ENCODE measurements around the gene CNTN2. TPM values are rescaled to one million over a fixed set of nuclear protein-coding genes. Genes with fewer than 3 reads are reported as not detected.

The CNTN2 gene
- not detected in 3 replicates for total RNA-seq
- long read RNA-seq, result 0 reads

GRCh38 chr1:205042911-205043806, at the start of gene CNTN2:
Gene CNTN2, plus strand, starts transcription at chr1:205043212. Its CDS starts 9,974 bp downstream, at chr1:205053186.
- Mint-ChIP-seq H3K9me3 (ENCODE audit: low read depth) (no peaks in the 10 kb centered on the region), H3K36me3 (ENCODE audit: low read depth) (no peaks in the 10 kb centered on the region), H3K27ac (ENCODE audit: unreplicated experiment) (no peak within 1 kb of the TSS), H3K4me1 (ENCODE audit: low read depth) (no peaks in the 10 kb centered on the region), H3K27me3 (ENCODE audit: low read depth) (peaks cover 73% of the 10 kb centered on the region), H3K4me3 (ENCODE audit: unreplicated experiment) (no peak within 1 kb of the TSS)
- TF ChIP-seq, protein P1, sequence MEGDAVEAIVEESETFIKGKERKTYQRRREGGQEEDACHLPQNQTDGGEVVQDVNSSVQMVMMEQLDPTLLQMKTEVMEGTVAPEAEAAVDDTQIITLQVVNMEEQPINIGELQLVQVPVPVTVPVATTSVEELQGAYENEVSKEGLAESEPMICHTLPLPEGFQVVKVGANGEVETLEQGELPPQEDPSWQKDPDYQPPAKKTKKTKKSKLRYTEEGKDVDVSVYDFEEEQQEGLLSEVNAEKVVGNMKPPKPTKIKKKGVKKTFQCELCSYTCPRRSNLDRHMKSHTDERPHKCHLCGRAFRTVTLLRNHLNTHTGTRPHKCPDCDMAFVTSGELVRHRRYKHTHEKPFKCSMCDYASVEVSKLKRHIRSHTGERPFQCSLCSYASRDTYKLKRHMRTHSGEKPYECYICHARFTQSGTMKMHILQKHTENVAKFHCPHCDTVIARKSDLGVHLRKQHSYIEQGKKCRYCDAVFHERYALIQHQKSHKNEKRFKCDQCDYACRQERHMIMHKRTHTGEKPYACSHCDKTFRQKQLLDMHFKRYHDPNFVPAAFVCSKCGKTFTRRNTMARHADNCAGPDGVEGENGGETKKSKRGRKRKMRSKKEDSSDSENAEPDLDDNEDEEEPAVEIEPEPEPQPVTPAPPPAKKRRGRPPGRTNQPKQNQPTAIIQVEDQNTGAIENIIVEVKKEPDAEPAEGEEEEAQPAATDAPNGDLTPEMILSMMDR (IDR thresholded peaks at IDR 0.05), result no peak
- no peak for DNase-seq (ENCODE audit: low spot score)

- Mint-ChIP-seq H3K27me3 (ENCODE audit: low read depth) (peaks cover 10% of the 10 kb centered on the region), H3K27ac (ENCODE audit: unreplicated experiment) (no peak overlapping the region), H3K9me3 (ENCODE audit: low read depth) (no peaks in the 10 kb centered on the region), H3K4me1 (ENCODE audit: low read depth) (peaks cover 27% of the 10 kb centered on the region), H3K4me3 (ENCODE audit: unreplicated experiment) (no peak overlapping the region), H3K36me3 (ENCODE audit: low read depth) (no peaks in the 10 kb centered on the region)
- DNase-seq (ENCODE audit: low spot score), result no peak
- TF ChIP-seq, protein P1 (IDR thresholded peaks at IDR 0.05), result no peak
Measured at GRCh38 chr1:204994086-204994862, 48.7 kb upstream of the CNTN2 start.

DNA sequence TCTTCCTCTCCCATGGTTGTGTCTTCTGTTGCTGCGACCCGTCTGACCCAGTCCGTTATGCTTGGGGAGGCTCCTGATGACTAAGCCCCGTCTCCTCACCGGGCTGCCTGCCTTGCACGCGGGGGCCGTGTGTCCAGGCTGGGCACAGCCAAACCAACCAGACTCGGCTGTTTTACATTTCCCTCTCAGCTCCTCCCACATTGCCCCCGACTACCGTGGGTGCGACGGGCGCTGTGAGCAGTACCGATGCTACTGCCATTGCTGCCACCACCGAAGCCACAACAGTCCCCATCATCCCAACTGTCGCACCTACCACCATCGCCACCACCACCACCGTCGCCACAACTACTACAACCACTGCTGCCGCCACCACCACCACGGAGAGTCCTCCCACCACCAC, 46.0 kb upstream of the CNTN2 start:
- no peaks in the 10 kb centered on the region for H3K9me3 Mint-ChIP-seq (ENCODE audit: low read depth)
- H3K27ac Mint-ChIP-seq (ENCODE audit: unreplicated experiment), result no peak overlapping the region
- H3K4me1 Mint-ChIP-seq (ENCODE audit: low read depth), result peaks cover 16% of the 10 kb centered on the region
- TF ChIP-seq, protein P1 (IDR thresholded peaks at IDR 0.05), result no peak
- no peak for DNase-seq (ENCODE audit: low spot score)
- H3K27me3 Mint-ChIP-seq (ENCODE audit: low read depth), result peaks cover 1% of the 10 kb centered on the region
- H3K36me3 Mint-ChIP-seq (ENCODE audit: low read depth), result no peaks in the 10 kb centered on the region
- no peak overlapping the region for H3K4me3 Mint-ChIP-seq (ENCODE audit: unreplicated experiment)

DNA sequence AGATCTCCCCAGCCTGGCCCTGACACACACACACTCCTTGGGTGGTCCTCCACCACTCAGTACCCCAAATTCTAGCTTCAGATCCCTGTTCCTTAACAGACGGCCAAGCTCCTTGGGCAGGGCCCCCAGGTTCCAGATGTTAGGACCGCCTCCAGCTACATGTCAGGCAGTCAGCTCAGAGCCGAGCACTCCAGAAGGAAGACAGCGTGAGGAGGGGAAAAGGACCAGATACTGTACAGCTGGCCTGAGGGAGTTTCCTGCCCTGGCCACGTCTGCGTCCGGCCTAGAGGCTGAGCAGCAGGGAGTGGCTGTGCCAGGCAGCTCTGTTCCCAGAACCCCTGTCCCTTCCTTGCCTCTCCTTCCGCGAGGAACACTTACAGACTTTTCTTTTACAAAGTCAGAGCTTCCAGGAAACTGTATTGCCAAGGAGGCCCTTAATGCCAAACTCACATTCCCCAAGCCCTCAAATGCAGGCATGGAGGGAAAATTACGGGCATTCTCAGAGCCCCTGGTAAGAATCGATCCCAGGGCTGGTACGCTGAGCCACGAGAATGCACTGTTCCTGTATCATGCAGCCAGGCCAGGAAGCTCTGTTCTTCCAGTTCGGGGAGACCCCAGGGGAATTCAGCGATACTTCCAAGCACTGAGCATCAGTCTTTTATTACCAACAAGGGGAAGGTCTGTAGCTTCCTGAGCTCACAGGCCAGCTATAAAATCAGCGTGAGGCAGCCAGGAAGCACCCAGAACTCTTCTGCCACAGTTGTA, 45.2 kb upstream of the CNTN2 start:
- Mint-ChIP-seq H3K27me3 (ENCODE audit: low read depth) (peaks cover 3% of the 10 kb centered on the region), H3K27ac (ENCODE audit: unreplicated experiment) (no peak overlapping the region)
- TF ChIP-seq, protein P1 (IDR thresholded peaks at IDR 0.05), result no peak

DNA sequence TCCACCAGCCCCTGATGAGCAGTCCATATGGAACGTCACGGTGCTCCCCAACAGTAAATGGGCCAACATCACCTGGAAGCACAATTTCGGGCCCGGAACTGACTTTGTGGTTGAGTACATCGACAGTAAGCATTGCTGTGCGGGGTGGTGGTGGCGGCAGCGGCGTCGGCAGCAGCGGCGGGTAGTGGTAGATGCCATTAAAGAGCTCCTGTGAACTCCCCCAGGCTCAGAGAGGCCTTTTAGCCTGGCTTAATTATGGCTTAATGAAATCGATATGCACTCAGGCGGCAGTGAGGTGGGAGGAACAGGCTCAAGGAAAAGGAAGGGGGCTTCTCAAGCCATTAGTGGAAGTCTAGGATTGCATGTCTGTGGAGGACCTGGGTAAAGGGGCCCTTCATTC, 41.9 kb upstream of the CNTN2 start:
- Mint-ChIP-seq H3K4me3 (ENCODE audit: unreplicated experiment) (no peak overlapping the region), H3K36me3 (ENCODE audit: low read depth) (no peaks in the 10 kb centered on the region), H3K9me3 (ENCODE audit: low read depth) (no peaks in the 10 kb centered on the region), H3K27me3 (ENCODE audit: low read depth) (peaks cover 3% of the 10 kb centered on the region), H3K27ac (ENCODE audit: unreplicated experiment) (no peak overlapping the region), H3K4me1 (ENCODE audit: low read depth) (peaks cover 11% of the 10 kb centered on the region)
- TF ChIP-seq, protein P1 (IDR thresholded peaks at IDR 0.05), result no peak
- DNase-seq (ENCODE audit: low spot score), result peak; percentile 66

More for the DNA sequence above, 45.2 kb upstream of the CNTN2 start:
- Mint-ChIP-seq H3K9me3 (ENCODE audit: low read depth) (no peaks in the 10 kb centered on the region), H3K4me3 (ENCODE audit: unreplicated experiment) (no peak overlapping the region), H3K36me3 (ENCODE audit: low read depth) (no peaks in the 10 kb centered on the region), H3K4me1 (ENCODE audit: low read depth) (peaks cover 16% of the 10 kb centered on the region)
- no peak for DNase-seq (ENCODE audit: low spot score)

All from chondrocyte (in vitro differentiated cells).